22Rv1 (cell line): ENCODE measurements around the gene MAN2A2.

Experiments
- H3K27ac ChIP-seq: fragments of 450-650 bp; 2 replicates; pipeline ENCODE4 v1.5.1; 2017
- CTCF ChIP-seq: fragments of 450-650 bp; IDR thresholded peaks from 2 replicates; pipeline ENCODE4 v1.5.1; 2017; ENCODE audit warnings: mild to moderate bottlenecking
- ZFX ChIP-seq: fragments of 450-650 bp; IDR thresholded peaks from 2 replicates; pipeline ENCODE4 v1.6.1; 2017; ENCODE audit warnings: antibody characterized with exemption, borderline replicate concordance

The MAN2A2 gene

DNA sequence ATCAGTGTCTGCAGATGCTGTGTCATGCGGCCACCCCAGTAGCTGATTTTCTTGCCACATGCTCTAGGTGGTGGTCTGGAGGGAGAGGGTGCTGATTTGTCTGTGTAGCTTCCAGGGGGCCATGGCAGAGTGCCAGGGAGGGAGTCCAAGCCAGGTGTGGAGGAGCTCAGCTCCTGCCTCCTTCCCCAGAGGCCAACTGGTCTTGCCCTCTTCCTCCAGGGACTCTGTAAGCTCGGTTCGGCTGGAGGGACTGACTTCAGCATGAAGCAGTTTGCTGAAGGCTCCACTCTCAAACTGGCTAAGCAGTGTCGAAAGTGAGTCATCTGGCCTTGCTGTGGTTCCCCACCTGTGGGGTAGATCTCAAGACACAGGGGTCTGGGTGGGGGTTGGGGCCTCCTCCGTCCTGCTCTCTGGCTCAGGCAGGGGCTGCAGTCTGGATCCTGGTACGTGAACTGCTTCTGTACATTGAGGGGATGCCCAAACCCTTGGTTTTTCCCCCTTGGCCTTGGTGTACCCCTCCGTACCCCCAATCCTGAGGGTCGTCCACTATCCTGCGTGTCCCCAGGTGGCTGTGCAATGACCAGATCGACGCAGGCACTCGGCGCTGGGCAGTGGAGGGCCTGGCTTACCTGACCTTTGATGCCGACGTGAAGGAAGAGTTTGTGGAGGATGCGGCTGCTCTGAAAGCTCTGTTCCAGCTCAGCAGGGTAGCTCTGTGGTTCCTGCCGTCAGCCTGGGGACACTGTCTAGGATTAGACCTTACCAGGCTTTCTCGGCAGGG lies 44.7 kb downstream of the MAN2A2 start:
- TF ChIP-seq CTCF (no peak), ZFX (no peak)
- H3K27ac ChIP-seq, result no peak overlapping the region

GRCh38 chr15:90948506-90948905 lies 45.4 kb downstream of the MAN2A2 start:
- TF ChIP-seq CTCF (no peak), ZFX (no peak)
- H3K27ac ChIP-seq, result no peak overlapping the region

GRCh38 chr15:90949979-90950675 lies 47.0 kb downstream of the MAN2A2 start:
- H3K27ac ChIP-seq, result no peak overlapping the region
- TF ChIP-seq CTCF (no peak), ZFX (no peak)

DNA sequence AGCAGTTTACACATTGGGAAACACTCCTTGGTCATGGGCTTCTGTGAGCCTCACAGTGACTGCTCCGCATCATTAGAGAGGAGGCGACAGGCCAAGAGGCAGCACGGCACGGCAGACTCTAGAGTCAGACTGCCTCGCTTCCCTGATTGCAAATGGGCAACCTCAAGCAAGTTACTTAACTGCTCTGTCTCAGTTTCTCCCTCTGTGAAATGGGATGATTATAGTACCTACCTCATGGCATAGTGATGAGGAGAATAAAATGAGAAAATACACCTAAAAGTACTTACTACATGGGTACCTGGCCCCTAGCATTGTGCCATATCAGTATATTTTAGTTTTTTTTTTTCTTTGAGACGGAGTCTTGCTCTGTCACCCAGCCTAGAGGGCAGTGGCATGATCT lies 47.6 kb downstream of the MAN2A2 start:
- TF ChIP-seq ZFX, result no peak
- H3K27ac ChIP-seq, result no peak overlapping the region

DNA sequence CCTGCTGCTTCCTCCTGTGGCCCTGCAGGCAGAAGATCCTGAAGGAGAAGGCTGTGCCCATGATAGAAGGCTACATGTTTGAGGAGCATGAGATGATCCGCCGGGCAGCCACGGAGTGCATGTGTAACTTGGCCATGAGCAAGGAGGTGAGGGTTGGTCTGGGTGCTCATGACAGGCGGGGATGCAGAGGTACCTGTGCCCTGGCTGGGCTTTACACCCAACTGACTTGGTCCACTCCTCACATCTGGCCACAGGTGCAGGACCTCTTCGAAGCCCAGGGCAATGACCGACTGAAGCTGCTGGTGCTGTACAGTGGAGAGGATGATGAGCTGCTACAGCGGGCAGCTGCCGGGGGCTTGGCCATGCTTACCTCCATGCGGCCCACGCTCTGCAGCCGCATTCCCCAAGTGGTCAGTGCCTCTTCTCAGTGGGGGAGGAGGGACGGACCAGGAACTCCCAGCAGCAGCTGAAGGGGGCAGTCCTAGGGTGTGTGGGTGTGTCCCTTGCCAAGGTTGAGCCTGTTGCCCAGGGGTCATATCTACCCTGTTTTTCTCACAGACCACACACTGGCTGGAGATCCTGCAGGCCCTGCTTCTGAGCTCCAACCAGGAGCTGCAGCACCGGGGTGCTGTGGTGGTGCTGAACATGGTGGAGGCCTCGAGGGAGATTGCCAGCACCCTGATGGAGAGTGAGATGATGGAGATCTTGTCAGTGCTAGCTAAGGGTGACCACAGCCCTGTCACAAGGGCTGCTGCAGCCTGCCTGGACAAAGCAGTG lies 50.0 kb downstream of the MAN2A2 start:
- H3K27ac ChIP-seq, result no peak overlapping the region
- TF ChIP-seq CTCF, result no peak
- TF ChIP-seq ZFX, result no peak

- TF ChIP-seq CTCF, result no peak
- TF ChIP-seq ZFX, result no peak
- H3K27ac ChIP-seq, result no peak overlapping the region
Measured at GRCh38 chr15:90953947-90954711, 51.0 kb downstream of the MAN2A2 start.
